HG03135 (cell line): ENCODE results near the gene EIF2S1.
"Not testable (repeated sequence)": the region's sequence is repeated elsewhere in the genome, so short reads cannot be mapped to it uniquely, and the experiment has no call there.

Source experiments
- ATAC-seq: cut with Tn5 transposase; IDR thresholded peaks from one replicate; pipeline ENCODE4 v1.9.1; 2021; ENCODE audit warnings: mild to moderate bottlenecking, moderate library complexity; ENCODE audit not compliant: unreplicated experiment

The EIF2S1 gene

GRCh38 chr14:67371247-67372148 lies 11.4 kb downstream of the EIF2S1 start:
- no peak for ATAC-seq

DNA sequence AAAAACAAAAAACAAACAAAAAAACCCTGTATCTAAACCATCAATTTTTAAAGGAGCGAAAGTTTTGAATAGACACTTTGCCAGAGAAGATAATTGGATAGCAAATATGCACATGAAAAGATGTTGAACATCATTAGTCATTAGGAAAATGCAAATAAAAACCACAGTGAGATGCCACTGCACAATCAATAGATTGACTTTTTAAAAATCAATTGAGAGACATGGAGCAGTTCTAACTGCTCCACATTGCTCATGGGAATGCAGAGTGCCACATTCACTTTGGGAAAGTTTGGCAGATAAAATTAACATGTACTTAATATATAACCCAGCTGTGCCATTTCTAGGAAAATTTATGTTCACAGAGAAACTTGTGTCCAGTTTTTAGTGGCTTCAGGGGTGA lies 12.7 kb downstream of the EIF2S1 start:
- no peak for ATAC-seq

- no peak for ATAC-seq
These were observed 13.2 kb downstream of the EIF2S1 start for GRCh38 chr14:67373347-67373746.

- ATAC-seq: no peak
These were observed 17.8 kb downstream of the EIF2S1 start for GRCh38 chr14:67377916-67378315.

DNA sequence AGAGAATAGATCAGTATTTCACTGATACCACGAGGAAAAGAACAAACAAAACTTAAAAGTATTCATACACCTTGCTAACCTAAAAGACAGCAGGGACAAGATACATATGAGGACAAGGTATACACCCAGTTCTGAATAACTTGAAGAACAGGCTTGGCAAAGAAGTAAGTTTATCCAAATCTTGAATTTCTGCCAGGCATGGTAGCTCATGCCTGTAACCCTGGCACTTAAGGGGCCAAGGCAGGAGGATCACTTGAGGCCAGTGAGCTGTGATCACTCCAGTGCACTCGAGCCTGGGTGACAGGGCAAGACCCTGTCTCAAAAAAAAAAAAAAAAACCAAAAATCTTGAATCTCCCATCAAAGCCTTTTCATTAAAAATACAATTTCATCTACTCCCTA lies 25.0 kb downstream of the EIF2S1 start:
- ATAC-seq: no peak

GRCh38 chr14:67385618-67386017 lies 25.5 kb downstream of the EIF2S1 start:
- ATAC-seq: no peak

DNA sequence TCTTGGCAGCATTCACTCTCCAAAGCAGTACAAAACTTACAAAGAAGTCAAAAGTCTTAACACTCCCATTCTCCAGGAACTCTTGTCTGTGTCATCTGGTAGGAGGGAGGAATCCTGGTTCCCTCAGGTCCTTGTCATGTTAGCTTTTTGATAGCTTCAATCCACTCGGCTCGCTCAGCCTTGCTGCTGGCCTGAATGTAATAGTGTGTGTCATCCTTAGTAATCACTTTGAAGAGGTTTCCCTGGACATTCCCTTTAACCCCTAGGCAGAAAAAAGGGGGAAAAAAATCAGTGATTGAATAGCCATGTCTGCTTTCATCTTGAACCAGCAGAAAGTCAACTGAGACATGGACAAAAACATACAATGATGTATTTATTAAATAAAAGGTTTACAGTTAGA lies 27.1 kb downstream of the EIF2S1 start:
- no peak for ATAC-seq

- ATAC-seq: no peak
These were observed 29.1 kb downstream of the EIF2S1 start for GRCh38 chr14:67389275-67389674.

DNA sequence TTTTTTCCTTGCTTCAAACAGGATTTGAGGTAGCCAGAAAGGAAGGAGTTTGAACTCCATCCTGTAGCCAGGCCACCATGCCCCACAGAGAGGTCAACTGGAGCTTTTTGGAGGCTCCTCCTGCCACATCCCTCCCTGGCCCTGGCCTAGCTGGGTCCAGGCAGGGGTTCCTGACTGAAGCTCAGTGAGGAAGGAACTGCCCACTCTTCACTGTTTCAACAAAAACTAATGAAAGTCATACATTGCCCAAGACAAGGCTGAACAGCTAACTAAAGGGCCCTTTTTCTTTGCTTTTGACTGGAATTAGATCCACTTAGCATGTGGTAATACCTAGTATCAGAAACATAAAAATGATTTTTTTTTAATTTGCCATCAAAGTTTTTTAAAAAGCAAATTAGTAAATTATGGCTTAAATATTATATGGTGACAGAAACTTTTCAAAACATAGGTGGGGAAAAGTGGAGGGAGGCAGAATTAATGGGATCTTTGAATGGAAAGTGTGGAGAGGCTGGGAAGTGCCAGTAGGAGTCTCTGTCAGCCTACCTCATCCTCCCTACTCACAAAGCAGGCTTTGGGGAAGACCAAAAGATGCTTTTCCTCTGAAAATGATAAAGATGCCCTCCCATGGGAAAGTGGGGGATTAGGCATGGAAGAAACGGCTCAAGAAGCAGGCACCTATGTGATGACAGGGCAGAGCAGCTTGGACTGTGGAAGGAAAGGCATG lies 29.8 kb downstream of the EIF2S1 start:
- no peak for ATAC-seq

DNA sequence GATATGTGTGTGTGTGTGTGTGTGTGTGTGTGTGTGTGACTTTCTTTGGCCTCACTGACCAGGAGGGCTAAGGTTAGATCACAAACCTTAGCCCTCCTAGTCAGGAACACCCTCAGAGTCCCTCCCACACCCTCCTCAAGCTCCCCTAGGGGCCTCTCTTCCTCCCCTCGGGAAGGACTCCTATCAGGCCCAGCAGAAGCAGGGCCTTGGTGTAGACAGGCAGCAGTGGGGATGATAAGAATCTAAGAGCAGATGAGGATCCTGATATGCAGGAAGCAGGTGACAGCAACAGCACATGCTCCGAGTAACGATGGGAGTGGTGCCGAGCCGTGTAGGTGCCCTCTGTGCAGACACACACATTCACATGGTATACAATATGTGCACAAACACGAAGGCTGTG lies 31.1 kb downstream of the EIF2S1 start:
- ATAC-seq: no peak

GRCh38 chr14:67392123-67392522 lies 32.0 kb downstream of the EIF2S1 start:
- no peak for ATAC-seq

DNA sequence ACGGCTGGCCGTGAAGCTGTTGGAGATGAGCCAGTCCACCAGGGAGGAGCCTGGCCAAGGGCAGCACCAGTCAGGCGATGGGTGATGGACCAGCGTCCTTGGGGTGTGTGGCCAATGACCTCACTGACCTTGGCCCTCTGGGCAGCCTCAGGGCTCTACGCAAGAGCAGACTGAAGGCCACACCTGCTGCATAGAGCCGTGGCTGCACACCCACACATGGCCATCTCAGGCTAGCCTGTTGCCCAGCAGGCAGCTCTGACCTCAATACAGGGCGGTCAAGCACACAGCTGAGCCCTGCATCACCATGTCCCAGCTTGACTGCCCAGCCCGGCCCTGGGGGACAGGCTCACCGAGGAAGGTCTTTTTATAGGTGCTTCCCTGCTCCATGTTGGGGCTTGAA lies 32.7 kb downstream of the EIF2S1 start:
- ATAC-seq: no peak

- no peak for ATAC-seq
These were observed 33.6 kb downstream of the EIF2S1 start for GRCh38 chr14:67393689-67394088.

DNA sequence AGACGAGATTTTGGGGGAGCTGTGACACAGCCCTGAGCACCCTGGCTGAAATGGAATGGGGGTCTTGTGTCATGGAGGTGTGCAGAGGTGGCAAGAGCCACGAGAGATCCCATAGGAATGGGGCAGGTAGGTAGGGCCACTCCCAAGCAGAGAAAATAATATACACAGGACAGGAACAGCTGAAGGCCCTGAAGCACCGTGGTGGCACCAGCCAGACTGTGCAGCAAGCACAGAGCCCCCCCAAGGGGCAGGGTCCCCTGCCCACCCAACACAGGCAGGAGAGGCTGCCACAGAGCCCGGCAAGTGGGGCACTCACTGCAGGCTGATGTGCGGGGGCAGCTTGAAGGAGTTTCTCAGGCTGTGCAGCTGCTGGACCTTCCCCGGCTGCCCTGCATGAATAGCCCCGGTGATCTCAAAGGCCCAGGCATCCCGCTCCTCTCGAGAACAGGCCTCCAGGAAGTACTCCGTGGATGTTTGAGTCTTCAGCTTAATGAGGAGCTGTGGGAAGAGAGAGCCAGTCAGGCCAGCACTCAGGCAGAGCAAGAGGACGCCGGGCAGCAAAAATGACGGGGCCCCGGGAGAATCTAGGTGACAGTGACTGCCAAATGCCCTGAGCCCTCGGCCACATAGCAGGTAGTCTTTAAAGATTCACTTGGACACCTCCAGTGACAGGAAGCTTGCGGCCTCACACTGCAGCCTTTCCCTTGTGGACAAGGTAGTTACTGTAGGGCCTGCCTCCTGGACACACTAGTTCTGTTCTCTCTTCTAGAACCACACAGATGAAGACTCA lies 35.2 kb downstream of the EIF2S1 start:
- no peak for ATAC-seq

DNA sequence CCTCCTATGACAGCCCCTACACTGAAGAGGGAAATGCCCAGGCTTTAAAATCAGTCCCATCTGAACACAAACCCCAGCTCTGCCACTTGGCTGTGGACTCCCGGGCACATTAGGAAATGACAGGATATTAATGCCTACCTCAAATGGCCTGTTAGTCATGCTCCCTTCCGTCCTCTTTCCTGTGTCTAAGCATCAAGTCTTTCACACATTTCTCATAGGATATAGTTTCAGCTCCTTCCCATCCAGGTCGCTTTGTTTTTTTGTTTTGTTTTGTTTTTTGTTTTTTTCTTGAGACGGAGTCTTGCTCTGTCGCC lies 35.7 kb downstream of the EIF2S1 start:
- ATAC-seq: no peak

DNA sequence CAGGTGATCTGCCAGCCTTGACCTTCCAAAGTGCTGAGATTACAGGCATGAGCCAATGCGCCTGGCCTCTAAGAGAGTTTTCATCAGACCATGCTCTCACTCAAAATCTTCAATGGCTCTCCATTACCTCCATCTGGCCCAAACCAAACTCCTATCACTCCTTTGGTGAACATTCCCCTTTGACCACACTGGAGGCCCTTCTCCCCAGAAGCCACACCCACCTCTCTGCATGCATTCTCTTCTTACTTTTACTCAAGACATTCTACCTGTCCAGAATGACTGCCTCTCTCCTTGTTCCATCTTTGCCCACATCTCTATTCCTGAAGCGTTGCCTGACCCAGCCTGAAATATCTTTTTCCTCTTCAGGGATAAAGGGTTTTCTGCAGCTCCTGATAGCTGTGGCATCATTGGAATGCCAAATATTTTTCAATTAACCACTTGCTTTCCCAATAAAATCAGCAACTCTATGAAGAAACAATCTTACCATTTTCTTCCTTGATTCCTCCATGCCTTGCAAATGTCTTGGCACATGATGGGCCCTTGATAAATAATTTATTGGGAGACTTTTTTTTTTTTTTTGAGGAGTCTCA lies 36.3 kb downstream of the EIF2S1 start:
- no peak for ATAC-seq

DNA sequence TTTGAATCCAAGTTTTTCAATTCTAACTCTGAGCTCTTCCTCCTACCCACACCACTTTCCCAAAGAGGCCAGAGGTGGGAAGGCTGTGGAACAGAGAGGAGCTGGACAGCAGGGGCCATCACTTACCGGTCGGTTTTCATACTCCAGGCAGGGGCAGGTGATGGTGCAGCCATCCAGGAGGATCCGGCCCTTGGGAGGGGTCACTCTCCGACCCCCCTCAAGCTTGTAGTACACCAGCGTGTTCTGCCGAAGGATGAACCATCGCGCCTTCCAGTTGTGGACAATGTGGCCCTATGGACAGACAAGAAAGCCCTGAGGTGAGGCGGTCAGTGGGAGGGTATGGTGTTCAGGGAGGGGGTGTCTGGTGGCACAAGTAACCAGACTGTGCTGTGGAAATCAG lies 37.4 kb downstream of the EIF2S1 start:
- ATAC-seq: no peak

GRCh38 chr14:67400434-67400833 lies 40.3 kb downstream of the EIF2S1 start:
- no peak for ATAC-seq

DNA sequence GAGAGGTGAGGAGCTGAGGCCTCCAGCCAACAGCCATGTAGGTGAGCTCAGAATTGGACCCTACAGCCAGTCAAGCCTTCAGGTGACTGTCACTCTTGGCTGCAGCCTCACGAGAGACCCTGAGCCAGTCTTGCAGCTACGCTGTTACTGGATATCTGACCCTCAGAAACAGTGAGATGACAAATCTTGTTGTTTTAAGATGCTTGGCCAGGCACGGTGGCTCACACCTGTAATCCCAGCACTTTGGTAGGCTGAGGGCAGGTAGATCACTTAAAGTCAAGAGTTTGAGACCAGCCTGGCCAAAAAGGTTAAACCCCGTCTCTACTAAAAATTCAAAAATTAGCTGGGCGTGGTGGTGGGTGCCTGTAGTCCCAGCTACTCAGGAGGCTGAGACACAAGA lies 45.6 kb downstream of the EIF2S1 start:
- no peak for ATAC-seq

- not testable (repeated sequence) for ATAC-seq
These were observed 48.1 kb downstream of the EIF2S1 start for GRCh38 chr14:67408122-67408801.

GRCh38 chr14:67409461-67409860 lies 49.3 kb downstream of the EIF2S1 start:
- ATAC-seq: no peak
